Glomerular endothelial cell (primary cell): ENCODE data around the gene MLLT11. TPM values are rescaled to one million over a fixed set of nuclear protein-coding genes. Genes with fewer than 3 reads are reported as not detected.
A peak's percentile ranks its signal among the peaks of the same experiment; 100 is the strongest.
"Not testable (repeated sequence)": the region's sequence is repeated elsewhere in the genome, so short reads cannot be mapped to it uniquely, and the experiment has no call there.

Experiments used
- DNase-seq: peaks from one replicate; pipeline ENCODE4 v3.0.0-alpha.2; 2011; ENCODE audit warnings: low read depth, low spot score; ENCODE audit errors: extremely low read depth
- total RNA-seq: library from RNA; depleted of rRNA; stranded (reverse); fragments of >200 nt; gene quantifications from 2 replicates; pipeline ENCODE4 v1.2.3, GENCODE V29; 2015

The MLLT11 gene
- total RNA-seq, 1 donor from 2014 or later, result 25.1 TPM

DNA sequence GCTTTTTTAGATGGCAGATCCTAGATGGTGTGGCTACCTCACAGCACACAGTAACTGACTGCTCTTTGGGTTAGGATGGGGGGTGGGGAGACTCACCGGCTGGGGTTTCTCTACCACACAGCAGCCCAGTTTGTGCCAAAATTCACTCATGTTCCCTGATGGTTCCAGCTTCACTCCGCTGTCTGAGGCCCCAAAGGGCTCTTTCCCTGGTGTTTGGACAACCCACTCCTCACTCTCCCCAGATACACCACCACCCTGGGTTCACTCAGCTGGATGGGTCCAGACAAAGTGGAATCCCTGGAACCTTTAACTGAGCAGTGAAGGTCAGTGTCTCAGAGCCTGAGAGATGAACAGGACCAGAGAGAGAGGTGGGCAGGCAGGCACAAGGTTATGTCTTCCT, 4.6 kb upstream of the MLLT11 start:
- DNase-seq, result no peak

DNA sequence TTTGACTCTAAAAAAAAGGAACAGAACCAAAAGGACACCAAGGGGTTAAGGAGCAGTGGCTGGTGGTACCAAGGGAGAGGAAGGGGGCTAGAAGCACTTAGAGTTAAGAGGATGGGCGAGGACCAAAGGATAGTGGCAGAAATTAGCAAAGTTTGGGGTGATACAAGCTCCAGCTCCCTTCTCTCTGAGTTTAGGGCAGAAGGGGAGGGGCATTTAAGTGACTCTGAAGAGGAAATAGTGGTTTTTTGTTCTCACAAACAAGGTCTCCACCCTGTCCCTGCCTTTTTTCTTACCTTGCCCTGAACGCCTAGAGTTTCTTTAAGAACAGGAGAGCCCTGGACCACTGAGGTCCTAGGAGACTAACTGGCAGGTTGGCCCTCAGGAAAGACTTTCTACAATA, 4.0 kb upstream of the MLLT11 start:
- DNase-seq, result no peak

DNA sequence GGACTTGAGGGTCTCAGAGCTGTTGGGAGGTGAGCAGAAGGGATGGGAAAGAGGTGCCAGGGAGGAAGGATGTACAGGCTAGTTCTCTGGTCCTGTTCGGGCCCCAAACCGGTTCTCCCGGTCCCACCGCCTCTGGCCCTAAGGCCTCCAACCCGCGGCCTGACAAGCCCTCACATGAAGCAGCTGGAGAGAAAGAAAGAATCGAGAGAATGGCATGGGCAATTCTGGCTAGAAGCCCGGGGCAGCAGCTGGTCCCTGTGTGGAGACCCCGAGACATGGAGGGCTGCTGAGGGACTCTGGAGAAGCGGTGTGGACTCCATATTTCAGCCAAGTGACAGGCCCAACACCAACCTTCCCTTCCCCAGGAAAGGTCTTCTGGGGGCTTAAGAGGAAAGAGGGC, 1.5 kb upstream of the MLLT11 start:
- no peak for DNase-seq

DNA sequence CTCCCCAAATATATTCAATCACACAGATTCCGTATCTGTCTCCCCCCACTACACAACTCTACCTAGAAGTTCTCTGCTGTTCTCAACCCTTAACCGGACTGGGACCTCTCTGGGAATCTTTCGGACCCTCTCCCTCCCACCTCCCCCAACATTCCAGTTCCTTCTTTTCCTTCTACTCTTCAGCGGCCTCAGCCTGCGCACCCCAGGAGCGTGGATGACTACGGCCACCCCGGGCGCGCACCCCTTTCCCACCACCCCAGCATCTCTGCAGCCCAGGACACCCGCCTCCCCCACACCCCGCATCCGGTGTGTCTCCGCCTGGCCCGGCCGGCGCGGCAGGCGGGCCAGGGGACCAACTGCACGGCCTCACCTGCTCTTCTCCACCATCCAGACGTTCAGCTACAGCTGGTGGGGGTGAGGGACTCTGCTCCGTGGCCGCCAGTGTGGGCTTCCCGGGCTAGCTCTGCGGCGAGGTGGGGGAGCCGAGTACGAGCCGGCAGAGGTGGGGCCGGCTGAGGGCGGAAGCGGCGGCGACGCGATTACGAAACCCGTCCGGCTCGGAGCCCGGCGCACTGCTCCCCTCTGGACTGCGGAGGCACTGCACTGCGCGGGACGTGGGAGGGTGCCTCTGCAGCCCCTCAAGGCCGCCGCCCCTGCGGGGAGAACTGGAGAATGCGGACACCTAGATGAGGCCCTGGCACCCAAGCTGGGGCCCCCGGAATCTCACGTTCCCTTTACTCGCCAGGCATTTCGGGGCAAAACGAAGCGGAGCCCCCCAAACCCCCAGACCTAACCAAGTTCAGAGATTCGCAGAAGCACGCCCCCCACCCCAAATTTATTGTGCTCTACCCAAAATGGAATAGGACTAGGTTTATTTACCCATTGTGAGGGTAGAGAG, 839 bp upstream of the MLLT11 start, which contains the start of gene CDC42SE1:
Gene CDC42SE1 (minus strand): TSS at position 514 of the 898 bp plus-strand sequence. CDS start 3,892 bp downstream, outside the sequence.
- DNase-seq, result no peak

DNA sequence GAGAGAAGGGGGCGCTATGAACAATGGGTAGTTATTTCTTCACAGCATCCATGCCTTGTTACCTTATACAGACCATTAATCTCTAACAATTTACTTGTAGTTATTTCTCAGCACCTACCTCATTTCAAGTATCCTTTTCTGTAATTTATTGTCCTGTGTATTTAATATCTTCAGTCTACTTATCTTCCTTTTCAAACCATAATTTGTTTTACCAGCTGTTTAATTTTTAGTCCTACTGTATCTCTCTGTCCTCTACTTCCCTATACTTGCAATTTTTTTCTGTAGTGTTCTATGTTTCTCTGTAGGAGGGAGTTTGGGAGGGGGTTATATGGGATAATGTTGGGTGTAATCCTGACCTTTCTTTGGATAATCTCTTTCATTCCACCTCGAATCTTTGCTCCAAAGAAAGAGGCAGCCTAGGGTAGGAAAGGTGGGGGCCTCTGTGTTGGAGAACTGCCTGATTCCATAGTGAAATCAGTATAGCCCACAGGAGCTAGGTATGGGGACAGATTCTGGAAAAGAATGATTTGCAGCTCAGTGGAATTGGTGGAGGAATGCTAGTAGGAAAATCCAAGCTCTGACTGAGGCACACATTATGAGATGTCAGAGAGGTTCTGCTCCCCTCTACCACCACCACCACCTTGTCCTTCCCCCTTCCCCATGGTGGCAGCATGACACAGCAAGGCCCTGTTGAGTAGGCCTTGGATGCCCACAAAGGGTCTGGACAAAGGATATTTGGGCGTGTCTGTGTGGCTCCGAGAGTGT, 642 bp downstream of the MLLT11 start:
- DNase-seq, result no peak

DNA sequence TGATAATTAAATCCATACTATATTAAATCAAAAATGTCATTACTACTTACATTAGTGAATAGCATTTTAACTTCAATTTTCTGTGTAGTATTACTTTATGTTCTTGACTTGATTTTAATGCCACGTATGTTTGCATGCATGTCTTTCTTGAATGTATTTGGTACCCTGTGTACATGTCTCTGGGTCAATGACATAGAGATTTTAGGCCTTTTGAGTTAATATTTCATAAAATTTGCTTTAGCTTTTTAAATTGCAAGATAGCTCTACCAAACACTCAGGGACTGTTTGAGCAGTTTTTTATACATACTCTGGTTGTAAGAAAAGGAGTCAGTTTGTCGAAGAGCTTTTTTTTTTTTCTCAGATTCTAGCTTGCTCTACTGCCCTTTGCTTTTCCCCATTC, 1.5 kb downstream of the MLLT11 start:
- no peak for DNase-seq

DNA sequence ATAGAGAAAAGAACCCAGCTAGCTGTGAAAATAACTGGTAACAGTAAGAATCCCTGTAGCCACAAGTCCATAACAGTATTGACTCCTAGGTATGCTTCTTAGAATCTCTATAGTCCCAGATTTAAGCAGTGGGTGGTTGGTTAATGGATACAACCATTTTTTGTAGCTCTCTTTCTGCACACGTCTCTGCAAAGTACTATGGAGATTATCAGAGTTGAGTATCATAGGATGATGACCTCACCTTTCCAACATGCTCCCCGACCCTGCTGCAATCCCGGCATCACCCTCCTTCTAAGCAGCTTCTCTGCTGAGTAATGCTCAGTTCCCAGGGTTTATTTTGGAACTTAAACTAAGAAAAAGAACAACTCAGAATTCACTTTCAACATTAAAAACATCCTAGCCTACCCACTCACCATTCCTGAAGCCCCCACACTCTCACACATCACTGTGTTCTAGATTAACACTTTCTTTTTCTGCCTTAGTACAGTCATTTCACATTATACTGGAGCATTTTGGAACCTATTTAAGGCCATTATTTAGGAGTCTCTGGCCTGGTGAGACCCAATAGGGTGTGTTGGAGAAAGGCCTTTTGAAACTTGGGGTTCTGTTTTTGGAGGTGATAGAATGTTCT, 2.7 kb downstream of the MLLT11 start:
- no peak for DNase-seq

DNA sequence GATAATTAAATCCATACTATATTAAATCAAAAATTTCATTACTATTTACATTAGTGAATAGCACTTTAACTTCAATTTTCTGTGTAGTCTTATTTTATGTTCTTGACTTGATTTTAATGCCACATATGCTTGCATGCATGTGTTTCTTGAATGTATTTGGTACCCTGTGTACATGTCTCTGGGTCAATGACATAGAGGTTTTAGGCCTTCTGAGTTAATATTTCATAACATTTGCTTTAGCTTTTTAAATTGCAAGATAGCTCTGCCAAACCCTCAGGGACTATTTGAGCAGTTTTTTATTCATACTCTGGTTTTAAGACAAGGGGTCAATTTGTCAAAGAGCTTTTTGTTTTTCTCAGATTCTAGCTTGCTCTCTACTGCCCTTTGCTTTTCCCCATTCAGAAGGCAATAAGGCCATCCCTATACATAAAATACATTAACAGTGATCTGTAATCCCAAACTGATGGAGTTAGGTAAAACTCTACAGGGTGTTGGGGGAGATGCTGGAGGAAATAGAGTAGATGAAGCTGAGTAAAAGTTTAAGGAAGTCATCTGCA, 5.0 kb downstream of the MLLT11 start:
- DNase-seq, result no peak

DNA sequence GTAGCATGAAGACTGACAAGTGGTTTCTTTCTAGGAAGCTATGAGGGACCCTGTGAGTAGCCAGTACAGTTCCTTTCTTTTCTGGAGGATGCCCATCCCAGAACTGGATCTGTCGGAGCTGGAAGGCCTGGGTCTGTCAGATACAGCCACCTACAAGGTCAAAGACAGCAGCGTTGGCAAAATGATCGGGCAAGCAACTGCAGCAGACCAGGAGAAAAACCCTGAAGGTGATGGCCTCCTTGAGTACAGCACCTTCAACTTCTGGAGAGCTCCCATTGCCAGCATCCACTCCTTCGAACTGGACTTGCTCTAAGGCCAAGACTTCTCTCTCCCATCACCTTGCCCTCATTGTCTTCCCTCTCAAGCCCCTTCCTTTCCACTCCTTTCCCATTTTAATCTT, 7.0 kb downstream of the MLLT11 start:
- no peak for DNase-seq

DNA sequence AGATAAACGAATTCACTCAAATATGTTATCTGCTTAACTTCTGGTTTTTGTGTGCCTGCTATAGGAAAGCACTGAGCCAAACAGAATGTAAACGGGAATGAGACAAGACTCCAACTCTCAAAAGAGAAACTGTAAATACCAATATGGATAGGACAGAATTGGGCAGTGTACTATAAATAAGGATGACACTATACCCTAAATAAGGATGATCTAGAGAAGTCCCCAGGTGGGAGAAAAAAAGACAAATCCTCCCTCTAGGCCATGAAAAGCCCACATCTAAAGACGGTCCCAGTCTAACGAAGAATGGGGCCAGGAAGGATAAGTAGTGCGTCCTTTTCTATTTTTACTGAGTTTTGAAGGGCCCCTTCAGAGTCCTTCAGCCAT, 8.9 kb downstream of the MLLT11 start:
- no peak for DNase-seq

DNA sequence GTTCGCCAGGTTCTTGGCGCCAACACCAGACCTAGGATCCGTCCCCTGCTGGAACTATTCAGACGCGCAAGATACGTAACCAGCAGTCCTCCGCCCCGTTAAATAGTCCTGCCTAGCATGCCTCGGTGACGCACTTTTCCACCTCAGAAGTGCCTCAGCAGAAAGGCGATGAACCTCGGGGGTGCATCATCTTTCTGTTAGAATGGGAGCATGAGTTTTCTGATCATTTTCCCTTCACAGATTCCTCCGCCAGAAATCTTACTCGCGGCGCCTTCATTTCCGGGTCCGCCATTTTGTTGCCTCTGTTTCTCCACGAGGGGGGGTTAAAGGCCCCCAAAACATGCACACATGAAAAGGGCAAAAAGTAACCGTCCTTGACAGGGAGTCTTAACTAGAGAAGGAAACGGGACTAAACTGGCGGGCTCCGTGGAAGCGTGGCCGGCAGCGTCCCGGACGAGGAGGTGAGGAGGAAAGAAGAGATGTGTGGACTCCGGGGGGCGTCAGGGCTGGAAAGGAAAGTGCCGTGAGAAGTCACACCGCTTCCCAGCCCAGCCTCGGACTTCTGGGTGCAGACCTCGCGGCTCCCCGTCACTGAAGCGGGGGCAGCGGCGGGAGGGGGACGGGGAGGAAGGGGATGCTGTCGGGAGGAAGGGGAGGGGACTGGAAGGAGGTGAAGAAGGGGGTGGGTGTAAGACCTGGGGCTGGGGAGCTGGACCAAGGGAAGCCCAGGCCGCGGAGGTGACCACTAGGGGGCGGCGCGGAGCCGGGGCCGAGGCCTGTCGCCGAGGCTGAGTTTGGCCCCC, 10.5 kb downstream of the MLLT11 start, which contains the start of gene GABPB2:
Gene GABPB2 (plus strand): TSS at position 288 of the 803 bp plus-strand sequence. CDS start 17,429 bp downstream, outside the sequence.
- peak; percentile 92 for DNase-seq

DNA sequence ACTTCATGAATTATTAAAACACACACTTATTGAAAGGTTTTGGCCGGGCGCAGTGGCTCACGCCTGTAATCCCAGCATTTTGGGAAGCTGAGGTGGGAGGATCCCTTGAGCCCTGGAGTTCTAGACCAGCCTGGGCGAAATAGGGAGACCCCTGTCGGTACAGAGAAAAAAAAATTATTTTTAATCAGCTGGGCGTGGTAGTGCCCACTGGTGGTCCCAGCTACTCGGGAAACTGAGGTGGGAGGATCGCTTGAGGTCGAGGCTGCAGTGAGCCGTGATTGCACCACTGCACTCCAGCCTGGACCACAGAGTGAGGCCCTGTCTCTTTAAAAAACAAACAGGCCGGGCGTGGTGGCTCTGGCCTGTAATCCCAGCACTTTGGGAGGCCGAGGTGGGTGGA, 12.0 kb downstream of the MLLT11 start:
- no peak for DNase-seq

DNA sequence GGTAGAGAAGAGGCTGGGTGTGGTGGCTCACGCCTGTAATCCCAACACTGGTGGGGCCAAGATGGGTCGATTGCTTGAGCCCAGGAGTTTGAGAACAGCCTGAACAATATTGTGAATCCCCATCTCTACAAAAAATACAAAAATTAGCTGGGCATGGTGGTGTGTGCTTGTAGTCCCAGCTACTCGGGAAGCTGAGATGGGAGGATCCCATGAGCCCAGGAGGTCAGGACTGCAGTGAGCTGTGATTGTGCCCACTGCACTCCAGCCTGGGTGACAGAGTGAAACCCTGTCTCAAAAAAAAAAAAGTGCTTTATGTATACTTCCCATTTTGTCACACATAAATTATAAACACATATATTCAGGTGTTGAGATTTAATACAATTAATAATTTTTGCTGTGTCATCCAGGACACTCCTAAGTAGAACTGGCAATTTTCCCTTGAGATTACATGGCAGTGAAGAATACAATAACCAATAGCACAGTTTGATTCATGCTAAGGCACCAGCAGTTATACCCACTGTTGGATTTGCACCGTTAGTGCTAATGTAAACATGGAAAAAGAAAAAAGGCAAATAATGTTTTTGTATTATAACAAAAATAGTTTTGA, 25.9 kb downstream of the MLLT11 start:
- DNase-seq, result no peak

DNA sequence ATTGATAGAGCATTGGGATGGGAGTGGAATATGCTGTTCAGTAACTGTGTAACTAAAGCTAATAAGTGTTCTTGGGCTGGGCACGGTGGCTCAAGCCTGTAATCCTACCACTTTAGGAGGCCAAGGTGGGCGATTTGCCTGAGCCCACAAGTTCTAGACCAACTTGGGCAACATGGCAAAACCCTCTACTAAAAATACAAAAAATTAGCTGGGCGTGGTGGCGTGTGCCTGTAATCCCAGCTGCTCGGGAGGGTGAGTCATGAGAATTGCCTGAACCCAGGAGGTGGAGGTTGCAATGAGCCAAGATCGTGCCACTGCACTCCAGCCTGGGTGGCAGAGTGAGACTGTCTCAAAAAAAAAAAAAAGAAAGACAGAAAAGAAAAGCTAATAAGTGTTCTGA, 37.2 kb downstream of the MLLT11 start:
- DNase-seq, result not testable (repeated sequence)

DNA sequence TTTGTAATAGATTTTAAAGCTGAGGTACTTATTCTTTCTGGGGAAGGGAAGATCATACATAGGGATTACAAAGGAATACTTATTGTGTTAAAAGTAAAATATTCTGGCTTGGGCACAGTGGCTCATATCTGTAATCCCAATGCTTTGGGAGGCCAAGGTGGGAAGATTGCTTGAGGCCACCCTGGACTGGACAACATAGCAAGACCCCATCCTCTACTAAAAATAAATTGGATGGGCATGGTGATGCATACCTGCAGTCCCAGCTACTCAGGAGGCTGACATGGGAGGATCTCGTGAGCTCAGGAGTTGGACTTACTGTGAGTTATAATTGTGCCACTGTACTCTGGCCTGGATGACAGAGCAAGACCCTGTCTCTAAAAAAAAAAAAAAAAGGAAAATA, 37.9 kb downstream of the MLLT11 start:
- no peak for DNase-seq

DNA sequence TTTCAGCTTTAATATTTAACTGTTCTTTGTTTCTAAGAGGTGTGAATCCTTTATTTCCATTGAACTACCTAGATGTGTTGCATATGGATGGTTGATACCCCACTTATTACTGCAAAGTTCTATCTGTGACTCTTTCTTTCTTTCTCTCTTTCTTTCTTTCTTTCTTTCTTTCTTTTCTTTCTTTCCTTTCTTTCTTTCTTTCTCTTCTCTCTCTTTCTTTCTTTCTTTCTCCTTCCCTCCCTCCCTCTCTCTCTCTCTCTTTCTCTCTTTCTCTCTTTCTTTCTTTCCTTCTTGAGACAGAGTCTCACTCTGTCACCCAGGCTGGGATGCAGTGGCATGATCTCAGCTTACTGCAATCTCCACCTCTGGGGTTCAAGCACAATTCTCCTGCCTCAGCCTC, 44.4 kb downstream of the MLLT11 start:
- DNase-seq, result no peak

DNA sequence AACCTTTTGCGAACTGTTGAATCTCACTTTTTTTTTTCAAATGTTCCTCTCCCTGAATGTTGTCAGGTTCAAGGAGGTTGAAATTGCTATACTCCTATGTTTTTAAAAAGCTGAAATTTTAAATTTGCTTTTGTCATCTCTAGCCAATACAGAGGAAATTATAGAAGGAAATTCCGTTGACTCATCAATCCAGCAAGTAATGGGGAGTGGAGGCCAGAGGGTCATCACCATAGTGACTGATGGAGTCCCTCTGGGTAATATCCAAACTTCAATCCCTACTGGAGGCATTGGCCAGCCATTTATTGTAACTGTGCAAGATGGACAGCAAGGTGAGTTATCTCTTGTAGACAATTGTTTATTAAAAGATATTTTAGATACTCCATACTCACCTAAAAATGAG, 46.7 kb downstream of the MLLT11 start:
- DNase-seq, result no peak

DNA sequence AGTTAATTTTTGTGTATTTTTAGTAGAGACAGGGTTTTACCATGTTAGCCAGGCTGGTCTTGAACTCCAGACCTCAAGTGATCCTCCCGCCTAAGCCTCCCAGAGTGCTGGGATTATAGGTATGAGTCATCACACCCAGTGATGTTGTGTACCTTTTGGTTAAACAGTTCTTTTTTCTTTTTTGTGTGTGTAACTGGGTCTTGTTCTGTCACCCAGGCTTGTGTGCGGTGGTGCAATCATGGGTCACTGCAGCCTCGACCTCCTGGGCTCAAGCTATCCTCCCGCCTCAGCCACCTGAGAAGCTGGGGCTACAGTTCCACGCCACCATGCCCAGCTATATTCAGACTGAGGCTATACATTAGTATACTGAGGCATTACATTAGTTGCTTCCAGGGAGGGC, 48.1 kb downstream of the MLLT11 start:
- no peak for DNase-seq

DNA sequence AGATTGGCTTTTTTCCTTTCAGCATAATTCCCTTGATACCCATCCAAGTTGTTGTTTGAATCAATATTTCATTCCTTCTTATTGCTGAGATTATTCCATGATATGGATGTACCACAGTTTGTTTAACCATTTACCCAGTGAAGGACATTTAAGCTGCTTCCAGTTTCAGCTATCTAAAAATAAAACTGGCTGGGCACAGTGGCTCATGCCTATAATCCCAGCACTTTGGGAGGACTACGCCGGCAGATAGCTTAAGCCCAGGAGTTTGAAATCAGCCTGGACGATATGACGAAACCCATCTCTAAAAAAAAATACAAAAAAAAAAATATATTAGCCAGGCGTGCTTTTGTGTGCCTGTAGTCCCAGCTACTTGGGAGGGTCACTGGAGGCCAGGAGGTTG, 53.7 kb downstream of the MLLT11 start:
- DNase-seq, result no peak
